ENCODE data around the gene TMED9. TPM values are rescaled to one million over a fixed set of nuclear protein-coding genes. Genes with fewer than 3 reads are reported as not detected.
A peak's percentile ranks its signal among the peaks of the same experiment; 100 is the strongest.

TMED9 gene
- total RNA-seq, 2 donors from 2014 or later: 82.2 to 155 TPM

GRCh38 chr5:177590406-177590805 is 1.6 kb upstream of the TMED9 start:
- ATAC-seq (no peak), DNase-seq (no peak)
- TF ChIP-seq POLR2A (IDR thresholded peaks at IDR 0.05): no peak
- no peak for TF ChIP-seq CTCF (IDR thresholded peaks at IDR 0.05)
- Histone ChIP-seq H3K4me3 (no peak overlapping the region), H3K9me3 (no peaks in the 10 kb centered on the region), H3K27ac (no peak overlapping the region), H3K36me3 (replicated peaks in 1 of 2; ENCODE audit: insufficient read depth in 1 of 2, low read depth in 2 of 2) (peaks cover 3 to 16% of the 10 kb centered on the region in 2 donors), H3K27me3 (no peaks in the 10 kb centered on the region), H3K4me1 (peaks cover 28% of the 10 kb centered on the region)
- 56 to 83% methylated on average over 1 of the region's 1 CpG for WGBS, 2 donors
- intact Hi-C loops (cut with DNase I): no loop called here

- H3K4me3 ChIP-seq: peak overlapping the region in 1 of 2 donors; percentile 98
- ATAC-seq: no peak
- H3K4me1 ChIP-seq: peaks cover 29% of the 10 kb centered on the region
- intact Hi-C loops (cut with DNase I): no loop called here
- no peak for DNase-seq
- H3K36me3 ChIP-seq (replicated peaks in 1 of 2; ENCODE audit: insufficient read depth in 1 of 2, low read depth in 2 of 2): peaks cover 3 to 23% of the 10 kb centered on the region in 2 donors
- H3K27ac ChIP-seq: peak overlapping the region in 3 of 4 donors; percentile 78 to 92 (median 85)
- 11 to 14% methylated on average over 8 of the region's 8 CpGs for WGBS, 2 donors
- no peaks in the 10 kb centered on the region for H3K9me3 ChIP-seq
- no peaks in the 10 kb centered on the region for H3K27me3 ChIP-seq
- TF ChIP-seq POLR2A (IDR thresholded peaks at IDR 0.05): no peak
- no peak for TF ChIP-seq CTCF (IDR thresholded peaks at IDR 0.05)
Observed at GRCh38 chr5:177591690-177592009, 353 bp upstream of the TMED9 start.

- peaks cover 29% of the 10 kb centered on the region for H3K4me1 ChIP-seq
- H3K27ac ChIP-seq: peak overlapping the region in 3 of 4 donors; percentile 78 to 92 (median 85)
- no peaks in the 10 kb centered on the region for H3K9me3 ChIP-seq
- 42 to 47% methylated on average over 12 to 13 of the region's 13 CpGs for WGBS, 2 donors
- peaks cover 3 to 23% of the 10 kb centered on the region in 2 donors for H3K36me3 ChIP-seq (replicated peaks in 1 of 2; ENCODE audit: insufficient read depth in 1 of 2, low read depth in 2 of 2)
- DNase-seq: no peak
- no peak for TF ChIP-seq POLR2A (IDR thresholded peaks at IDR 0.05)
- no peak for TF ChIP-seq CTCF (IDR thresholded peaks at IDR 0.05)
- ATAC-seq: no peak
- H3K27me3 ChIP-seq: no peaks in the 10 kb centered on the region
- peak overlapping the region; percentile 92 to 98 for H3K4me3 ChIP-seq
- intact Hi-C loops (cut with DNase I): no loop called here
Observed at GRCh38 chr5:177592905-177593304, 902 bp downstream of the TMED9 start.

- no peak for TF ChIP-seq POLR2A (IDR thresholded peaks at IDR 0.05)
- TF ChIP-seq CTCF (IDR thresholded peaks at IDR 0.05): no peak
- Histone ChIP-seq H3K27ac (peak overlapping the region in 3 of 4 donors; percentile 1 to 85 (median 3)), H3K4me1 (peaks cover 31% of the 10 kb centered on the region), H3K9me3 (no peaks in the 10 kb centered on the region), H3K27me3 (no peaks in the 10 kb centered on the region), H3K4me3 (peak overlapping the region; percentile 92 to 98), H3K36me3 (replicated peaks in 1 of 2; ENCODE audit: insufficient read depth in 1 of 2, low read depth in 2 of 2) (peaks cover 3 to 23% of the 10 kb centered on the region in 2 donors)
- intact Hi-C loops (cut with DNase I): no loop called here
- DNase-seq: no peak
- no peak for ATAC-seq
- WGBS, 2 donors: 34 to 42% methylated on average over 3 of the region's 3 CpGs
Observed at GRCh38 chr5:177593511-177593910, 1.5 kb downstream of the TMED9 start.

- Histone ChIP-seq H3K27ac (peak overlapping the region in 1 of 4 donors; percentile 85), H3K4me1 (peaks cover 35% of the 10 kb centered on the region), H3K9me3 (no peaks in the 10 kb centered on the region), H3K36me3 (replicated peaks in 1 of 2; ENCODE audit: insufficient read depth in 1 of 2, low read depth in 2 of 2) (peaks cover 3 to 23% of the 10 kb centered on the region in 2 donors), H3K4me3 (no peak overlapping the region), H3K27me3 (no peaks in the 10 kb centered on the region)
- intact Hi-C loops (cut with DNase I): no loop called here
- no peak for ATAC-seq
- TF ChIP-seq CTCF (IDR thresholded peaks at IDR 0.05): no peak
- TF ChIP-seq POLR2A (IDR thresholded peaks at IDR 0.05): no peak
- 53 to 58% methylated on average over 8 of the region's 8 CpGs for WGBS, 2 donors
- DNase-seq: no peak
Observed at GRCh38 chr5:177594071-177594470, 2.1 kb downstream of the TMED9 start.
